PC-3 (cell line): Measurements from ENCODE around the gene TMEM147.

ENCODE experiments used
- EZH2 ChIP-seq: fragments of 300-600 bp; sonication (generic); IDR thresholded peaks from one replicate; pipeline ENCODE4 v1.6.1; 2017; ENCODE audit warnings: antibody characterized with exemption, mild to moderate bottlenecking, low read length; ENCODE audit not compliant: unreplicated experiment
- EZH2phosphoT487 ChIP-seq: fragments of 300-600 bp; sonication (generic); IDR thresholded peaks from 2 replicates; pipeline ENCODE4 v1.6.1; 2018; ENCODE audit warnings: mild to moderate bottlenecking, antibody characterized with exemption, low read length, borderline replicate concordance
- TF ChIP-seq, protein P1 (sequence below): fragments of 300-600 bp; sonication (generic); conservative IDR thresholded peaks from 2 replicates; pipeline ENCODE4 v1.5.1; 2017; ENCODE audit warnings: antibody characterized with exemption, low read depth, mild to moderate bottlenecking, low read length

DNA sequence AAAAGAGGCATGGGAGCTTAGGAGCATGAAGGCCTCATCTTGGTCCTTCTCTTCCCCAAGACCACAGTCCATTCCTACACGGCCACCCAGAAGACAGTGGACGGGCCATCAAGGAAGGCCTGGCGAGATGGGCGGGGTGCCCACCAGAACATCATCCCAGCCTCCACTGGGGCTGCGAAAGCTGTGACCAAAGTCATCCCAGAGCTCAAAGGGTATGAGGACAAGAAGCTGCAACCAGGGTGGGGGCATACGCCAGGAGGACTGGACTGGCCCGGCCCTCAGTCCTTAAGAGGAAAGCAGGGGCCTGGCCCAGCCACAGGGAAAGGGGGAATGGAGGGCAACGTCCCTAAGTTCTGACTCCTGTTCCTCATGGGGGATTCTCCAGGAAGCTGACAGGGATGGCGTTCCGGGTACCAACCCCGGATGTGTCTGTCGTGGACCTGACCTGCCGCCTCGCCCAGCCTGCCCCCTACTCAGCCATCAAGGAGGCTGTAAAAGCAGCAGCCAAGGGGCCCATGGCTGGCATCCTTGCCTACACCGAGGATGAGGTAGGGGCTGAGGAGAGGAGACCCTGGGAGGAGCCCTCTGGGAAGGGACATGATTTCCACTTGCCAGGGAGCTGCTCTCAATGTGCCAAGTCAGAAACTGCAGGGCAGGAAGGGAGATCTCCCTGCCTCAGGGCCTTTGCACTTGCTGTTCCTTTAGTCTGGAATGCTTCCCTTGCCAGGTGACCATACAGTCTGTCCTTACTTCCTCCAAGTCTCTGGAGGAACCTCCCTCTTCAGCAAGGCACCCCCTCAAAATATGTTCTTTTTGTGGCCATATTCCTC, 1.9 kb upstream of the TMEM147 start:
- TF ChIP-seq, protein P1, sequence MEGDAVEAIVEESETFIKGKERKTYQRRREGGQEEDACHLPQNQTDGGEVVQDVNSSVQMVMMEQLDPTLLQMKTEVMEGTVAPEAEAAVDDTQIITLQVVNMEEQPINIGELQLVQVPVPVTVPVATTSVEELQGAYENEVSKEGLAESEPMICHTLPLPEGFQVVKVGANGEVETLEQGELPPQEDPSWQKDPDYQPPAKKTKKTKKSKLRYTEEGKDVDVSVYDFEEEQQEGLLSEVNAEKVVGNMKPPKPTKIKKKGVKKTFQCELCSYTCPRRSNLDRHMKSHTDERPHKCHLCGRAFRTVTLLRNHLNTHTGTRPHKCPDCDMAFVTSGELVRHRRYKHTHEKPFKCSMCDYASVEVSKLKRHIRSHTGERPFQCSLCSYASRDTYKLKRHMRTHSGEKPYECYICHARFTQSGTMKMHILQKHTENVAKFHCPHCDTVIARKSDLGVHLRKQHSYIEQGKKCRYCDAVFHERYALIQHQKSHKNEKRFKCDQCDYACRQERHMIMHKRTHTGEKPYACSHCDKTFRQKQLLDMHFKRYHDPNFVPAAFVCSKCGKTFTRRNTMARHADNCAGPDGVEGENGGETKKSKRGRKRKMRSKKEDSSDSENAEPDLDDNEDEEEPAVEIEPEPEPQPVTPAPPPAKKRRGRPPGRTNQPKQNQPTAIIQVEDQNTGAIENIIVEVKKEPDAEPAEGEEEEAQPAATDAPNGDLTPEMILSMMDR, result no peak
- no peak for TF ChIP-seq EZH2phosphoT487
- TF ChIP-seq EZH2, result no peak
